Liver (tissue), 9 donors: ENCODE data around the gene ZNF134. TPM values are rescaled to one million over a fixed set of nuclear protein-coding genes. Genes with fewer than 3 reads are reported as not detected.
A peak's percentile ranks its signal among the peaks of the same experiment; 100 is the strongest.

Experiments
- DNase-seq: peaks from one replicate; pipeline ENCODE4 v3.0.0-alpha.2; 2017; ENCODE audit warnings: low spot score
- H3K27ac ChIP-seq, 2 donors: one replicate each; pipeline ENCODE4 v1.7.0; 2013; ENCODE audit warnings: inconsistent platforms in 2 of 2, low read length in 2 of 2, control low read depth in 1 of 2, low read depth in 1 of 2, mild to moderate bottlenecking in 1 of 2
- H3K27me3 ChIP-seq, 4 donors: one replicate each; pipeline versions ENCODE4 v1.6.1 to v1.7.0; 2013; ENCODE audit warnings: low read length in 3 of 4, inconsistent platforms in 1 of 4, mild to moderate bottlenecking in 1 of 4, moderate library complexity in 1 of 4; ENCODE audit not compliant: control insufficient read depth in 4 of 4, insufficient read depth in 4 of 4
- H3K36me3 ChIP-seq, 4 donors: one replicate each; pipeline versions ENCODE4 v1.6.1 to v1.7.0; 2013; ENCODE audit warnings: low read length in 3 of 4, mild to moderate bottlenecking in 3 of 4, low read depth in 1 of 4, moderate library complexity in 1 of 4; ENCODE audit not compliant: control insufficient read depth in 4 of 4, insufficient read depth in 3 of 4
- H3K4me1 ChIP-seq, 4 donors: one replicate each; pipeline versions ENCODE4 v1.6.1 to v1.7.0; 2013; ENCODE audit warnings: low read length in 3 of 4, mild to moderate bottlenecking in 3 of 4, moderate library complexity in 1 of 4; ENCODE audit not compliant: control insufficient read depth in 4 of 4, insufficient read depth in 4 of 4
- H3K4me3 ChIP-seq, 3 donors: one replicate each; pipeline versions ENCODE4 v1.6.1 to v1.7.0; 2013; ENCODE audit warnings: low read length in 3 of 3, control low read depth in 1 of 3, low read depth in 1 of 3, mild to moderate bottlenecking in 1 of 3
- H3K9ac ChIP-seq, 2 donors: one replicate each; pipeline ENCODE4 v1.7.0; 2013; ENCODE audit warnings: low read length in 2 of 2, mild to moderate bottlenecking in 2 of 2, moderate library complexity in 2 of 2, control low read depth in 1 of 2, low read depth in 1 of 2
- H3K9me3 ChIP-seq, 4 donors: one replicate each; pipeline versions ENCODE4 v1.6.1 to v1.7.0; 2013; ENCODE audit warnings: low read length in 3 of 4; ENCODE audit not compliant: control insufficient read depth in 4 of 4
- EGR1 ChIP-seq, 2 donors: IDR thresholded peaks; 2 replicates each; pipeline ENCODE4 v1.6.1; 2016 to 2018; ENCODE audit warnings: antibody characterized with exemption in 2 of 2, low read depth in 2 of 2
- FOXA2 ChIP-seq: IDR thresholded peaks from 2 replicates; pipeline ENCODE4 v1.6.1; 2016; ENCODE audit warnings: antibody characterized with exemption
- GABPA ChIP-seq, 2 donors: IDR thresholded peaks in 1 of 2; conservative IDR thresholded peaks in 1 of 2; 2 replicates each; pipeline ENCODE4 v1.6.1; 2016; ENCODE audit warnings: antibody characterized with exemption in 2 of 2, mild to moderate bottlenecking in 1 of 2, moderate library complexity in 1 of 2
- HNF4A ChIP-seq, 2 donors: conservative IDR thresholded peaks; 2 replicates each; pipeline ENCODE4 v1.6.1; 2016; ENCODE audit warnings: antibody characterized with exemption in 2 of 2, mild to moderate bottlenecking in 2 of 2
- HNF4G ChIP-seq: IDR thresholded peaks from 2 replicates; pipeline ENCODE4 v1.6.1; 2016; ENCODE audit warnings: antibody characterized with exemption
- JUND ChIP-seq, 2 donors: IDR thresholded peaks; 2 replicates each; pipeline ENCODE4 v1.6.1; 2016; ENCODE audit warnings: antibody characterized with exemption in 2 of 2
- NR2F2 ChIP-seq: IDR thresholded peaks from 2 replicates; pipeline ENCODE4 v1.6.1; 2016; ENCODE audit warnings: antibody characterized with exemption
- RAD21 ChIP-seq, 2 donors: IDR thresholded peaks; 2 replicates each; pipeline ENCODE4 v1.6.1; 2016; ENCODE audit warnings: antibody characterized with exemption in 2 of 2, mild to moderate bottlenecking in 2 of 2
- RXRA ChIP-seq, 2 donors: IDR thresholded peaks; 2 replicates each; pipeline ENCODE4 v1.6.1; 2017 to 2018; ENCODE audit warnings: antibody characterized with exemption in 2 of 2, mild to moderate bottlenecking in 1 of 2
- SP1 ChIP-seq: IDR thresholded peaks from 2 replicates; pipeline ENCODE4 v1.6.1; 2018; ENCODE audit warnings: antibody characterized with exemption, mild to moderate bottlenecking
- TAF1 ChIP-seq: conservative IDR thresholded peaks from 2 replicates; pipeline ENCODE4 v1.6.1; 2016; ENCODE audit warnings: antibody characterized with exemption, mild to moderate bottlenecking
- YY1 ChIP-seq: IDR thresholded peaks from 2 replicates; pipeline ENCODE4 v1.6.1; 2016; ENCODE audit warnings: antibody characterized with exemption, mild to moderate bottlenecking
- WGBS: extraction: QIAGEN DNeasy Blood & Tissue Kit; methylation state at CpG from one replicate; pipeline ENCODE4 v1.1.7; 2013; 5-methylcytosine and 5-hydroxymethylcytosine counted together
- polyA plus RNA-seq, 2 donors: library from polyadenylated mRNA; stranded (reverse) in 1 of 2; unstranded in 1 of 2; fragments of 200-250 nt in 1 of 2; fragments of >200 nt in 1 of 2; fragmentation: Nextera tagmentation in 1 of 2; extraction: Ambion mirVana in 1 of 2; gene quantifications; one replicate each; pipeline versions ENCODE4 v1.2.1 to v1.2.3, GENCODE V29; 2013 to 2015
- total RNA-seq, 2 donors: library from RNA; depleted of rRNA; stranded (reverse); fragments of >200 nt; gene quantifications; one replicate each; pipeline ENCODE4 v1.2.3, GENCODE V29; 2014
- TF ChIP-seq, protein P1 (sequence below): fragments of 150-350 bp; IDR thresholded peaks from 2 replicates; pipeline ENCODE4 v1.5.1; 2017; ENCODE audit warnings: improper control_type of control experiment, low read depth, low read length; ENCODE audit not compliant: missing input control
- TF ChIP-seq, protein P2 (sequence below): IDR thresholded peaks from 2 replicates; pipeline ENCODE4 v1.6.1; 2016; ENCODE audit warnings: antibody characterized with exemption
- TF ChIP-seq, protein P3 (sequence below): IDR thresholded peaks from 2 replicates; pipeline ENCODE4 v1.6.1; 2016; ENCODE audit warnings: antibody characterized with exemption, mild to moderate bottlenecking
- TF ChIP-seq, protein P4 (sequence below): IDR thresholded peaks from 2 replicates; pipeline ENCODE4 v1.6.1; 2016; ENCODE audit warnings: antibody characterized with exemption
- donor health status: healthy.
- donor health status: healthy.
- donor health status: healthy.
- donor health status: healthy.
- donor health status: healthy.

Gene ZNF134
- total and polyA plus RNA-seq, 4 donors: 1.5 to 12.1 (median 5.4) TPM

DNA sequence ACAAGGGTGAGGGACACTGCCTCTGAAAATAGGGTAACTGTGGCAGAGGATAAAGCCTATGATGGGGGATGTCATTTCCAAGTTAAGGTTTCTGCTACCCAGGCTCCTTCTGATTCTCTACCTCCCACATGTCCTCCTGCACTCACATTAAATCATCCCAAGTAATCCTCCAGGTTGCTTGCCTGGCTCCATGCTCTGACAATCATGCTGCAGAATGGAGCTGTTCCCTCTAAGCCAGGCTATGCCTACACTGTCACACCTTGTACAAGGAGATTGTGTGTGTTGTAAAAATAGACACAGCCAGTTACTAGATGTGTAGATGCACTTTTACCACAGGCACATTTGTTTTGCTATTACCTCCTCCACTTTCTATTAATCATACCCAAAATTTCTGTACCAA, 43.3 kb upstream of the ZNF134 start:
- no peak for TF ChIP-seq RXRA (IDR thresholded peaks at IDR 0.05)
- no peak for TF ChIP-seq JUND (IDR thresholded peaks at IDR 0.05)
- TF ChIP-seq SP1: no peak
- no peak for TF ChIP-seq GABPA (IDR thresholded peaks at IDR 0.05 in 1 of 2, conservative IDR thresholded peaks at IDR 0.05 in 1 of 2)
- TF ChIP-seq TAF1: no peak
- TF ChIP-seq, protein P1, sequence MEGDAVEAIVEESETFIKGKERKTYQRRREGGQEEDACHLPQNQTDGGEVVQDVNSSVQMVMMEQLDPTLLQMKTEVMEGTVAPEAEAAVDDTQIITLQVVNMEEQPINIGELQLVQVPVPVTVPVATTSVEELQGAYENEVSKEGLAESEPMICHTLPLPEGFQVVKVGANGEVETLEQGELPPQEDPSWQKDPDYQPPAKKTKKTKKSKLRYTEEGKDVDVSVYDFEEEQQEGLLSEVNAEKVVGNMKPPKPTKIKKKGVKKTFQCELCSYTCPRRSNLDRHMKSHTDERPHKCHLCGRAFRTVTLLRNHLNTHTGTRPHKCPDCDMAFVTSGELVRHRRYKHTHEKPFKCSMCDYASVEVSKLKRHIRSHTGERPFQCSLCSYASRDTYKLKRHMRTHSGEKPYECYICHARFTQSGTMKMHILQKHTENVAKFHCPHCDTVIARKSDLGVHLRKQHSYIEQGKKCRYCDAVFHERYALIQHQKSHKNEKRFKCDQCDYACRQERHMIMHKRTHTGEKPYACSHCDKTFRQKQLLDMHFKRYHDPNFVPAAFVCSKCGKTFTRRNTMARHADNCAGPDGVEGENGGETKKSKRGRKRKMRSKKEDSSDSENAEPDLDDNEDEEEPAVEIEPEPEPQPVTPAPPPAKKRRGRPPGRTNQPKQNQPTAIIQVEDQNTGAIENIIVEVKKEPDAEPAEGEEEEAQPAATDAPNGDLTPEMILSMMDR: no peak
- TF ChIP-seq FOXA2: no peak
- TF ChIP-seq YY1: no peak
- DNase-seq: no peak
- Histone ChIP-seq H3K27me3 (no peaks in the 10 kb centered on the region), H3K4me3 (peak overlapping the region in 2 of 3 donors; percentile 30 to 46), H3K27ac (no peak overlapping the region), H3K4me1 (no peaks in the 10 kb centered on the region), H3K36me3 (peaks cover 8 to 40% (median 38%) of the 10 kb centered on the region in 4 donors), H3K9me3 (peaks cover 65 to 96% (median 92%) of the 10 kb centered on the region in 4 donors), H3K9ac (no peak overlapping the region)

DNA sequence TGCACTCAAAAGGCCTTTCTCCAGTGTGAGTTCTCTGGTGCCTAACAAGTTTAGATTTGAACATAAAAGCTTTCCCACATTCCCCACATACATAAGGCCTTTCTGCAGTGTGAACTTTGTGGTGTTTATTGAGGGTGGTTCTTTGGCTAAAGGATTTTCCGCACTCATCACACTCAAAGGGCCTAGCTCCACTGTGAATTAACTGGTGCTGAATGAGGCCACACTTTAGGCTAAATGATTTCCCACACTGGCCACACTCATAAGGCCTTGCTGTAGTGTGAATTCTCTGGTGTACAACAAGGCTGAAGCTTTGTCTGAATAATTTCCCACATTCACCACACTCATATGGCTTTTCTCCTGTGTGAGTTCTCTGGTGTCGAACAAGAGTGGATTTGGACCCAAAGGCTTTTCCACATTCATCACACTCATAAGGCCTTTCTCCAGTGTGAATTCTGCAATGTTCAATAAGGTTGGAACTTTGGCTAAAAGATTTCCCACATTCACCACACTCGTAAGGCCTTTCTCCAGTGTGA, 41.6 kb upstream of the ZNF134 start:
- peaks cover 10 to 52% (median 50%) of the 10 kb centered on the region in 4 donors for H3K36me3 ChIP-seq
- H3K4me1 ChIP-seq: peaks cover 0 to under 1% (median 0%) of the 10 kb centered on the region in 4 donors
- 98% methylated on average over 3 of the region's 3 CpGs for WGBS
- H3K9ac ChIP-seq: no peak overlapping the region
- peak overlapping the region in 2 of 3 donors; percentile 67 to 73 for H3K4me3 ChIP-seq
- peaks cover 64 to 94% (median 90%) of the 10 kb centered on the region in 4 donors for H3K9me3 ChIP-seq
- no peak for DNase-seq
- H3K27me3 ChIP-seq: no peaks in the 10 kb centered on the region
- no peak for TF ChIP-seq HNF4G
- TF ChIP-seq RXRA (IDR thresholded peaks at IDR 0.05): no peak
- TF ChIP-seq, protein P2, sequence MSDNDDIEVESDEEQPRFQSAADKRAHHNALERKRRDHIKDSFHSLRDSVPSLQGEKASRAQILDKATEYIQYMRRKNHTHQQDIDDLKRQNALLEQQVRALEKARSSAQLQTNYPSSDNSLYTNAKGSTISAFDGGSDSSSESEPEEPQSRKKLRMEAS: no peak
- TF ChIP-seq NR2F2: no peak
- TF ChIP-seq RAD21 (IDR thresholded peaks at IDR 0.05): no peak
- TF ChIP-seq YY1: no peak
- TF ChIP-seq, protein P3, sequence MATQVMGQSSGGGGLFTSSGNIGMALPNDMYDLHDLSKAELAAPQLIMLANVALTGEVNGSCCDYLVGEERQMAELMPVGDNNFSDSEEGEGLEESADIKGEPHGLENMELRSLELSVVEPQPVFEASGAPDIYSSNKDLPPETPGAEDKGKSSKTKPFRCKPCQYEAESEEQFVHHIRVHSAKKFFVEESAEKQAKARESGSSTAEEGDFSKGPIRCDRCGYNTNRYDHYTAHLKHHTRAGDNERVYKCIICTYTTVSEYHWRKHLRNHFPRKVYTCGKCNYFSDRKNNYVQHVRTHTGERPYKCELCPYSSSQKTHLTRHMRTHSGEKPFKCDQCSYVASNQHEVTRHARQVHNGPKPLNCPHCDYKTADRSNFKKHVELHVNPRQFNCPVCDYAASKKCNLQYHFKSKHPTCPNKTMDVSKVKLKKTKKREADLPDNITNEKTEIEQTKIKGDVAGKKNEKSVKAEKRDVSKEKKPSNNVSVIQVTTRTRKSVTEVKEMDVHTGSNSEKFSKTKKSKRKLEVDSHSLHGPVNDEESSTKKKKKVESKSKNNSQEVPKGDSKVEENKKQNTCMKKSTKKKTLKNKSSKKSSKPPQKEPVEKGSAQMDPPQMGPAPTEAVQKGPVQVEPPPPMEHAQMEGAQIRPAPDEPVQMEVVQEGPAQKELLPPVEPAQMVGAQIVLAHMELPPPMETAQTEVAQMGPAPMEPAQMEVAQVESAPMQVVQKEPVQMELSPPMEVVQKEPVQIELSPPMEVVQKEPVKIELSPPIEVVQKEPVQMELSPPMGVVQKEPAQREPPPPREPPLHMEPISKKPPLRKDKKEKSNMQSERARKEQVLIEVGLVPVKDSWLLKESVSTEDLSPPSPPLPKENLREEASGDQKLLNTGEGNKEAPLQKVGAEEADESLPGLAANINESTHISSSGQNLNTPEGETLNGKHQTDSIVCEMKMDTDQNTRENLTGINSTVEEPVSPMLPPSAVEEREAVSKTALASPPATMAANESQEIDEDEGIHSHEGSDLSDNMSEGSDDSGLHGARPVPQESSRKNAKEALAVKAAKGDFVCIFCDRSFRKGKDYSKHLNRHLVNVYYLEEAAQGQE: no peak
- TF ChIP-seq, protein P4, sequence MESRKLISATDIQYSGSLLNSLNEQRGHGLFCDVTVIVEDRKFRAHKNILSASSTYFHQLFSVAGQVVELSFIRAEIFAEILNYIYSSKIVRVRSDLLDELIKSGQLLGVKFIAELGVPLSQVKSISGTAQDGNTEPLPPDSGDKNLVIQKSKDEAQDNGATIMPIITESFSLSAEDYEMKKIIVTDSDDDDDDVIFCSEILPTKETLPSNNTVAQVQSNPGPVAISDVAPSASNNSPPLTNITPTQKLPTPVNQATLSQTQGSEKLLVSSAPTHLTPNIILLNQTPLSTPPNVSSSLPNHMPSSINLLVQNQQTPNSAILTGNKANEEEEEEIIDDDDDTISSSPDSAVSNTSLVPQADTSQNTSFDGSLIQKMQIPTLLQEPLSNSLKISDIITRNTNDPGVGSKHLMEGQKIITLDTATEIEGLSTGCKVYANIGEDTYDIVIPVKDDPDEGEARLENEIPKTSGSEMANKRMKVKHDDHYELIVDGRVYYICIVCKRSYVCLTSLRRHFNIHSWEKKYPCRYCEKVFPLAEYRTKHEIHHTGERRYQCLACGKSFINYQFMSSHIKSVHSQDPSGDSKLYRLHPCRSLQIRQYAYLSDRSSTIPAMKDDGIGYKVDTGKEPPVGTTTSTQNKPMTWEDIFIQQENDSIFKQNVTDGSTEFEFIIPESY: no peak
- no peak for TF ChIP-seq TAF1
- TF ChIP-seq JUND (IDR thresholded peaks at IDR 0.05): no peak
- no peak for TF ChIP-seq HNF4A (conservative IDR thresholded peaks at IDR 0.05)
- no peak for TF ChIP-seq EGR1 (IDR thresholded peaks at IDR 0.05; ENCODE audit: low read depth in 2 of 2)
- TF ChIP-seq, protein P1: no peak
- no peak for TF ChIP-seq SP1
- no peak for TF ChIP-seq GABPA (IDR thresholded peaks at IDR 0.05 in 1 of 2, conservative IDR thresholded peaks at IDR 0.05 in 1 of 2)
- TF ChIP-seq FOXA2: no peak
- no peak overlapping the region for H3K27ac ChIP-seq
